CD8-positive, alpha-beta memory T cell (primary cell): ENCODE results near the gene TENT4A. TPM values are rescaled to one million over a fixed set of nuclear protein-coding genes. Genes with fewer than 3 reads are reported as not detected.
A peak's percentile ranks its signal among the peaks of the same experiment; 100 is the strongest.

Experiments
- CTCF ChIA-PET: fragments of 350-600 bp; sonication (Branson Sonifier 250); formaldehyde crosslinking; loops from one replicate; lab custom pipeline; 2021; ENCODE audit warnings: antibody characterized with exemption; lab: Charles Lee
- POLR2A ChIA-PET: fragments of 350-600 bp; sonication (Branson Sonifier 250); formaldehyde crosslinking; loops from one replicate; lab custom pipeline; 2021; ENCODE audit warnings: antibody characterized with exemption; lab: Charles Lee
- DNase-seq, 5 donors: peaks; one replicate each; pipeline versions ENCODE4 v3.0.0 to v3.0.0-alpha.2; 2020 to 2022; ENCODE audit warnings: mixed read lengths in 1 of 5
- H3K27ac ChIP-seq: one replicate; pipeline ENCODE4 v1.7.0; 2013; ENCODE audit warnings: low read depth, mild to moderate bottlenecking, low read length, moderate library complexity
- H3K27me3 ChIP-seq: 2 replicates; pipeline ENCODE4 v1.7.0; 2013; ENCODE audit warnings: low read length, mild to moderate bottlenecking; ENCODE audit not compliant: insufficient read depth, poor library complexity, severe bottlenecking
- H3K36me3 ChIP-seq: 2 replicates; pipeline ENCODE4 v1.7.0; 2013; ENCODE audit warnings: mild to moderate bottlenecking, low read length, moderate library complexity; ENCODE audit not compliant: insufficient read depth
- H3K4me1 ChIP-seq: 2 replicates; pipeline ENCODE4 v1.7.0; 2013; ENCODE audit warnings: mild to moderate bottlenecking, low read length, moderate library complexity; ENCODE audit not compliant: insufficient read depth
- H3K4me3 ChIP-seq: 2 replicates; pipeline ENCODE4 v1.7.0; 2013; ENCODE audit warnings: mild to moderate bottlenecking, low read length
- H3K9me3 ChIP-seq: 2 replicates; pipeline ENCODE4 v1.7.0; 2013; ENCODE audit warnings: mild to moderate bottlenecking, low read length
- H3K27ac Mint-ChIP-seq, 8 donors: one replicate each; pipeline ENCODE4 v1.8.0; 2020 to 2021; ENCODE audit warnings: mixed read lengths in 8 of 8, mild to moderate bottlenecking in 6 of 8, inconsistent platforms in 3 of 8, moderate library complexity in 3 of 8
- H3K27me3 Mint-ChIP-seq, 2 donors: one replicate each; pipeline ENCODE4 v1.8.0; 2020 to 2021; ENCODE audit warnings: mixed read lengths in 2 of 2, mild to moderate bottlenecking in 1 of 2, moderate library complexity in 1 of 2
- H3K36me3 Mint-ChIP-seq, 3 donors: one replicate each; pipeline ENCODE4 v1.8.0; 2020 to 2021; ENCODE audit warnings: mixed read lengths in 3 of 3, inconsistent platforms in 1 of 3, mild to moderate bottlenecking in 1 of 3
- H3K4me1 Mint-ChIP-seq, 3 donors: one replicate each; pipeline ENCODE4 v1.8.0; 2020 to 2021; ENCODE audit warnings: mixed read lengths in 3 of 3, inconsistent platforms in 1 of 3, mild to moderate bottlenecking in 1 of 3
- H3K4me3 Mint-ChIP-seq, 7 donors: one replicate each; pipeline ENCODE4 v1.8.0; 2020 to 2021; ENCODE audit warnings: mixed read lengths in 7 of 7, mild to moderate bottlenecking in 6 of 7, moderate library complexity in 4 of 7, inconsistent platforms in 2 of 7
- H3K9me3 Mint-ChIP-seq, 5 donors: one replicate each; pipeline ENCODE4 v1.8.0; 2020 to 2022; ENCODE audit warnings: mixed read lengths in 5 of 5, mild to moderate bottlenecking in 3 of 5, moderate library complexity in 2 of 5, inconsistent platforms in 1 of 5
- polyA plus RNA-seq: library from polyadenylated mRNA; unstranded; fragments of 300-500 nt; fragmentation: Illumina TruSeq; gene quantifications from one replicate; pipeline ENCODE4 v1.2.3, GENCODE V29; 2021
- total RNA-seq, 2 experiments: library from RNA; stranded (reverse); gene quantifications; one replicate each; pipeline ENCODE4 v1.2.3, GENCODE V29; 2021

TENT4A gene
- total and polyA plus RNA-seq, 3 experiments from 2014 or later = 1.1 to 28.4 (median 25.6) TPM

DNA sequence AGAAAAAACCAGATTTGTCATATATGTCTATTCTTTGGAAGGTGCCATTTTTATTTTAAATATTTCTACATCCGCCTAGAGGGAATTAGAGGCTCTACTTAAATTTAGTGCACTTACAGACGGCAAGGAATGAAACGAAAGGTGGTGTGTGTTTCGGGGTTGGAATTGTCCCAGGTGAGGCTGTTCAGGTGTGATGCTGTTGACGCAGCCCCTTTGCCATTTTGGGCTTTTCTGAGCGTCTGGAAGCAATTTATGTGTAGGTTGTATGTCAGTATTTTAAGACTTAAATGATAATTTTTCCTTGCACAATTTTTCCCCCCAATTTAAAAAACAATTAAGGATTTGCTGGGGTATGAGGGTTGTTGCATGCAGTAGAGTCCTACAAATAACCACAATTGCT lies 2.0 kb downstream of the TENT4A start:
- no peaks in the 10 kb centered on the region for H3K27me3 ChIP-seq
- no peak for DNase-seq
- CTCF ChIA-PET = no interaction called here
- no peaks in the 10 kb centered on the region for H3K9me3 ChIP-seq
- H3K27me3 Mint-ChIP-seq = no peaks in the 10 kb centered on the region
- H3K9me3 Mint-ChIP-seq = no peaks in the 10 kb centered on the region
- H3K4me3 Mint-ChIP-seq = peak overlapping the region; percentile 89 to 92 (median 91)
- peaks cover 0 to 33% (median 1%) of the 10 kb centered on the region in 3 donors for H3K36me3 Mint-ChIP-seq
- peak overlapping the region; percentile 75 to 95 (median 91) for H3K27ac Mint-ChIP-seq
- no peaks in the 10 kb centered on the region for H3K36me3 ChIP-seq
- peak overlapping the region; percentile 62 for H3K4me3 ChIP-seq
- POLR2A ChIA-PET = interaction anchor here (0.9 kb wide), 2 partner anchors 18 to 83 kb away, joined by 3 read pairs; no protein-coding TSS in a partner anchor
- no peak overlapping the region for H3K27ac ChIP-seq
- H3K4me1 ChIP-seq = peaks cover 54% of the 10 kb centered on the region
- peaks cover 59 to 67% (median 67%) of the 10 kb centered on the region in 3 donors for H3K4me1 Mint-ChIP-seq

DNA sequence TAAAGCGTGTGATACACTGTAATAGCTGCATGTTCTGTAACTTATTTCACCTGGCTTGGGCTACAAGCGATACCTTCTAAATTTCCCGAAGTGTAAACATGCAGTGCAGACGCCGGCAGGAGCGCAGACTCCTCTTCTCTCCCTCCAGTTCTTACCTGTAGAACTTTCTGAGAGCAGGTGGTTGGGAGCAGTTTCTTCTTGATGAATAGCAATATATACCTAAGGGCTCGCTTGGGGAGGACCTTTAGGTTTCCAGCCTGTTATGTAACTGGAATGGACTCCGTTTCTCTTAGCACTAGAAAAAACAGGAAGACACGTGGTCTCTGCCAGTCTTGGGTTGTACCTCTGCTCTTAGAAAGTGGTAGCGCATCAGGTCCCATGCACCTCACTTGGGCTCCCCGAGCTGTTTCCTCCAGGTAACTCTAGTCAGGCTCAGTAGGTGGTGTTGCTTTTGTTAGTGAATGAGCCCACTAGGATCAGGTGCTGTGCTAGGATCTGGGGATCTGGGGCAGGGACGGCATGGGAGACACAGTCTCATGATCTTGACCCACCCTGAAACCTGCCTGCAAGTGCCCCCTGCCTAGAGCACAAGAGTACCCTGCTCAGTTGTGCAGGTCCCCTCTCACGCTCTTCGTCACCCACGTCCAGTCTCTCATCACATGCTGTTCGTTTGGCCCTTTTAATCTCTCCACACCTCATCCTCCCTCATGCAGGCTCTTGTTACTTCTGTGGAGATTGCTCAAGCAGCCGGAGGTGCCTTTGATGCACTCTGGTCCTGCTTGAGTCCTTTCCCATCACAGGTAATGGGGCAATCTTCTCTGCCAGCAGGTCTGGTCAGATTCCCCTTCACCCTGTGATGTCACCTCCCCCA lies 2.8 kb downstream of the TENT4A start:
- peak overlapping the region; percentile 62 for H3K4me3 ChIP-seq
- peak in 3 of 5 donors; percentile 30 to 58 (median 50) for DNase-seq
- peak overlapping the region; percentile 5 for H3K27ac ChIP-seq
- peak overlapping the region; percentile 75 to 95 (median 91) for H3K27ac Mint-ChIP-seq
- H3K36me3 Mint-ChIP-seq = peaks cover 0 to 35% (median 2%) of the 10 kb centered on the region in 3 donors
- H3K27me3 ChIP-seq = no peaks in the 10 kb centered on the region
- no peaks in the 10 kb centered on the region for H3K9me3 Mint-ChIP-seq
- no peaks in the 10 kb centered on the region for H3K36me3 ChIP-seq
- ChIA-PET CTCF (interaction anchor here (1.6 kb wide), 1 partner anchor 84 kb away, joined by 4 read pairs; no protein-coding TSS in a partner anchor), POLR2A (interaction anchor here (0.9 kb wide), 2 partner anchors 17 to 84 kb away, joined by 3 read pairs; no protein-coding TSS in a partner anchor)
- peaks cover 57% of the 10 kb centered on the region for H3K4me1 ChIP-seq
- H3K27me3 Mint-ChIP-seq = no peaks in the 10 kb centered on the region
- H3K4me1 Mint-ChIP-seq = peaks cover 61 to 74% (median 73%) of the 10 kb centered on the region in 3 donors
- no peaks in the 10 kb centered on the region for H3K9me3 ChIP-seq
- H3K4me3 Mint-ChIP-seq = peak overlapping the region; percentile 89 to 92 (median 91)

DNA sequence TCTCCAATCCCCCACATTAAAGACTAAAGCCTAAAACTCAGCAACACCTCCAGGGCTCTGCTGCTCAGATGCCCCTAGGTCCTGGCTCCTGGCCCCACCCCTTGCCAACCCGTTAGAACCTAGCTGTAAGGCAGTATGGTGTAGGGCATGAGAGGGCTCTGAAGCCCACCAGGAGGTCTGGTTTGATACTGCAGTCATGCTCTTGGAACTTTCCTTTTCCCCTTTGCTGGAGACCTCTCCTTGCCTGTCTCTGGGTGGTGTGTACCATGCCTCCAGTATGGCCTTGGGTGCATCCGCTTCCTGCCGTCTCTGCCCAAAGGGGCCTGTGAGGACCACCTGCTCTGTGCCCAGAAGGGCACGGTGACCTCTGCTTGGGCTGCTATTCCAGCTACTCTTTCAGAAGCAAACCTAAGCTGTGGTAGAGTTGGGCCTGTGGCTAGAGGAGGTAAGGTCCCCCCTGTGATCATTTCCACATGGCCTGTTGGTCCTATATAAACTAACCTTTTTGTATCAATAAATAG lies 3.5 kb downstream of the TENT4A start:
- Histone ChIP-seq H3K27ac (no peak overlapping the region), H3K4me1 (peaks cover 64% of the 10 kb centered on the region), H3K36me3 (no peaks in the 10 kb centered on the region), H3K4me3 (peak overlapping the region; percentile 62), H3K9me3 (no peaks in the 10 kb centered on the region), H3K27me3 (no peaks in the 10 kb centered on the region)
- H3K9me3 Mint-ChIP-seq = no peaks in the 10 kb centered on the region
- peaks cover 0 to 35% (median 2%) of the 10 kb centered on the region in 3 donors for H3K36me3 Mint-ChIP-seq
- peak overlapping the region; percentile 89 to 92 (median 91) for H3K4me3 Mint-ChIP-seq
- H3K27ac Mint-ChIP-seq = peak overlapping the region; percentile 75 to 95 (median 91)
- ChIA-PET POLR2A (no interaction called here), CTCF (interaction anchor here (1.6 to 2.1 kb wide), 2 partner anchors 12 to 85 kb away, joined by 4 to 7 read pairs; no protein-coding TSS in a partner anchor)
- no peak for DNase-seq
- H3K27me3 Mint-ChIP-seq = no peaks in the 10 kb centered on the region
- peaks cover 67 to 77% (median 75%) of the 10 kb centered on the region in 3 donors for H3K4me1 Mint-ChIP-seq

DNA sequence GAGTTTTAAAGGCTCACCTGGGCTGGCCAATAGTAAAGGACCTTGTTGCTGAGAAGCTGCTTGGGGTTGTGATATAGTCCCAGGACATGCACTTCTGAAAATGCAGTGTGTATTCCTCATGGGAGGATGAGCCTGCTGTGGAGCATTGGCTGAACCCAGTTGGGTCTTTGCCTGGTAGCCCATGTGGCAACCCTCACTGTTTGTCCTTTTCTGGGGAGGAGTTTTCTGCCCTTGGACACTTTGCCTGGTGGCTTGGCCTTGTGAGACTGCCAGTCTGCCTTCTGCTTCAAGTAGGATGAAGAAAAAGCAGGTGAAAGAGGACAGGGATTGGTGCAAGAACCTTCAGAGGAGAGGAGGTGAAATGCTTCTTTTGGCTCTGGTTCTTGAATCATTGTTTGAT lies 4.0 kb downstream of the TENT4A start:
- H3K36me3 Mint-ChIP-seq = peaks cover 0 to 33% (median 2%) of the 10 kb centered on the region in 3 donors
- H3K4me3 Mint-ChIP-seq = peak overlapping the region in 5 of 7 donors; percentile 44 to 92 (median 89)
- H3K27me3 Mint-ChIP-seq = no peaks in the 10 kb centered on the region
- ChIA-PET POLR2A (no interaction called here), CTCF (interaction anchor here (1.6 to 2.1 kb wide), 2 partner anchors 11 to 86 kb away, joined by 4 to 7 read pairs; no protein-coding TSS in a partner anchor)
- H3K4me1 Mint-ChIP-seq = peaks cover 68 to 77% (median 75%) of the 10 kb centered on the region in 3 donors
- peaks cover 66% of the 10 kb centered on the region for H3K4me1 ChIP-seq
- H3K4me3 ChIP-seq = no peak overlapping the region
- no peaks in the 10 kb centered on the region for H3K9me3 ChIP-seq
- no peak overlapping the region for H3K27ac ChIP-seq
- no peaks in the 10 kb centered on the region for H3K36me3 ChIP-seq
- no peak for DNase-seq
- peak overlapping the region in 4 of 8 donors; percentile 17 to 91 (median 38) for H3K27ac Mint-ChIP-seq
- no peaks in the 10 kb centered on the region for H3K27me3 ChIP-seq
- H3K9me3 Mint-ChIP-seq = no peaks in the 10 kb centered on the region

DNA sequence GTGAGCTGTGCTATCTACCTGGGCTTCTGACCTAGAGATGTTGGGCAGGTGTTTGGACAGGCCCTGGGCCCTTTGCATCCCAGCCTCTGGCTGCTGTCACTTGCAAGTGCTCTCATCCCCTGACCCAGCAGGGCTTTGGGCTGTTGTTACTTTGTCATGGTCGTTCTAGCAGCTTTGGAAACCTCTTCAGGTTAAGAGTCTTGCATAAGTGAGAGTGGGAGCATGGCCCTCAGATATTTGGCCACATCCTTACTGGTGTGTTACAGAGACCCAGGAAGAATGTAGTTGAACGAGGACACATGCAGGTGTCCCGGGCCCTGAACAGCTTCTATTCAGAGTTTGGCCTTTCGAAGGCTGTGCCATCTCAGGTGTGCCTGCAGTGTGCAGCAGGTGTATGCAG lies 4.5 kb downstream of the TENT4A start:
- Mint-ChIP-seq H3K4me1 (peaks cover 72 to 80% (median 80%) of the 10 kb centered on the region in 3 donors), H3K27ac (peak overlapping the region in 4 of 8 donors; percentile 17 to 91 (median 63)), H3K36me3 (peaks cover 0 to 33% (median 2%) of the 10 kb centered on the region in 3 donors), H3K4me3 (peak overlapping the region in 5 of 7 donors; percentile 44 to 90 (median 62)), H3K9me3 (no peaks in the 10 kb centered on the region), H3K27me3 (no peaks in the 10 kb centered on the region)
- H3K27ac ChIP-seq = no peak overlapping the region
- ChIA-PET POLR2A (no interaction called here), CTCF (interaction anchor here (1.6 to 2.1 kb wide), 2 partner anchors 11 to 86 kb away, joined by 4 to 7 read pairs; no protein-coding TSS in a partner anchor)
- no peak overlapping the region for H3K4me3 ChIP-seq
- H3K27me3 ChIP-seq = no peaks in the 10 kb centered on the region
- no peaks in the 10 kb centered on the region for H3K9me3 ChIP-seq
- no peaks in the 10 kb centered on the region for H3K36me3 ChIP-seq
- H3K4me1 ChIP-seq = peaks cover 71% of the 10 kb centered on the region
- no peak for DNase-seq

DNA sequence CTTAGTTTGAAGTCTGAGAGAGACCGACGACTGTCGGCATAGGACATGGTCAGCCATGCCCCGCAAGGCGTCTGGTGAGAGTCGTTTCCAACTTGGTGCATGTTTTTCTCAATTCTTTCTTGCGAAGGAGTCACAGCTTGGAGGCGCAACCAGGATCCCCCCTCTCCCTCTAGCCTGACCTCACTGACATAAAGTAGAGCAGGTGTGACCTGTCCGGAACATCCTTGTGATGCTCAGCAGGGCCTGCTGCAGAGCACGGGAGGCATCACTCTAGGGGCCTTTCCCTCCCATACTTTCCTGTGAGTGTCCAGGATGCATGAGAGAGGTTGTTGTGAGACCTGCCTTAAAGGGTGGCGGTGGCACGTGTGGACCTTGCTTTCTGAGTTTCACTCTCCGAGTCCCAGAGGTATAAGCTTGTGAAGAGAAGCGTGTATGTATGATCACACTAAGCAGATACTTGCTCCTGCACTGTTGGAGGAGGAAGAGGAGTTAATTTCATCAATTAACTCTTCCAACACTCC lies 5.0 kb downstream of the TENT4A start:
- Mint-ChIP-seq H3K4me3 (peak overlapping the region in 5 of 7 donors; percentile 17 to 90 (median 56)), H3K27ac (peak overlapping the region in 1 of 8 donors; percentile 91), H3K27me3 (no peaks in the 10 kb centered on the region), H3K36me3 (peaks cover 0 to 33% (median 2%) of the 10 kb centered on the region in 3 donors), H3K9me3 (no peaks in the 10 kb centered on the region), H3K4me1 (peaks cover 73 to 86% (median 84%) of the 10 kb centered on the region in 3 donors)
- no peak overlapping the region for H3K4me3 ChIP-seq
- no peaks in the 10 kb centered on the region for H3K9me3 ChIP-seq
- POLR2A ChIA-PET = no interaction called here
- no peaks in the 10 kb centered on the region for H3K27me3 ChIP-seq
- CTCF ChIA-PET = interaction anchor here (2.1 kb wide), 1 partner anchor 10 kb away, joined by 7 read pairs; no protein-coding TSS in a partner anchor
- DNase-seq = no peak
- peaks cover 72% of the 10 kb centered on the region for H3K4me1 ChIP-seq
- no peak overlapping the region for H3K27ac ChIP-seq
- no peaks in the 10 kb centered on the region for H3K36me3 ChIP-seq

DNA sequence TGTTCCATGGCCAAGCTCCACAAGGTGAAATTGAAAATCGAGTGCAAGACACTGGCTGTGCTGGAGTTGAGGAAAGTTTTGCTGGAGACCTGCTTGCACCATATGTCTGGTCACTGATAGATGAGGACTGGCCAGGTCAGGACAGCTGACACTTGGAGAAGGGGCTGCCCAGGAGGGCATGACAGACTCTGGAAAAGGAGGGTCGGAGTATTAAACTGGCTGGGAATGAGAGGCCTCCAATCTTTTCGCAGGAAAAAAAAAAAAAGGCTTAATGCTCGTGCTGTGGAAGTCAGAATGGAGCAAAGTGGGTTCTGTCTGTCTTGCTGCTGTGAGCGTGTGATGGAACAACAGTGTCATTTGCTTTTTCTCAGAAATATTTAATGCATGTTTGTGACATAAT lies 5.5 kb downstream of the TENT4A start:
- DNase-seq = no peak
- no peaks in the 10 kb centered on the region for H3K9me3 Mint-ChIP-seq
- Histone ChIP-seq H3K36me3 (no peaks in the 10 kb centered on the region), H3K27me3 (no peaks in the 10 kb centered on the region), H3K4me3 (no peak overlapping the region), H3K9me3 (no peaks in the 10 kb centered on the region), H3K27ac (no peak overlapping the region), H3K4me1 (peaks cover 72% of the 10 kb centered on the region)
- peak overlapping the region in 2 of 7 donors; percentile 17 to 29 for H3K4me3 Mint-ChIP-seq
- POLR2A ChIA-PET = no interaction called here
- H3K4me1 Mint-ChIP-seq = peaks cover 78 to 91% (median 89%) of the 10 kb centered on the region in 3 donors
- CTCF ChIA-PET = interaction anchor here (2.1 kb wide), 1 partner anchor 10 kb away, joined by 7 read pairs; no protein-coding TSS in a partner anchor
- H3K27me3 Mint-ChIP-seq = peaks cover 0 to 2% of the 10 kb centered on the region in 2 donors
- peak overlapping the region in 2 of 8 donors; percentile 51 to 63 for H3K27ac Mint-ChIP-seq
- H3K36me3 Mint-ChIP-seq = peaks cover 0 to 38% (median 6%) of the 10 kb centered on the region in 3 donors
